ENCODE results near the gene TBC1D14. TPM values are rescaled to one million over a fixed set of nuclear protein-coding genes. Genes with fewer than 3 reads are reported as not detected.

Gene TBC1D14, protein sequence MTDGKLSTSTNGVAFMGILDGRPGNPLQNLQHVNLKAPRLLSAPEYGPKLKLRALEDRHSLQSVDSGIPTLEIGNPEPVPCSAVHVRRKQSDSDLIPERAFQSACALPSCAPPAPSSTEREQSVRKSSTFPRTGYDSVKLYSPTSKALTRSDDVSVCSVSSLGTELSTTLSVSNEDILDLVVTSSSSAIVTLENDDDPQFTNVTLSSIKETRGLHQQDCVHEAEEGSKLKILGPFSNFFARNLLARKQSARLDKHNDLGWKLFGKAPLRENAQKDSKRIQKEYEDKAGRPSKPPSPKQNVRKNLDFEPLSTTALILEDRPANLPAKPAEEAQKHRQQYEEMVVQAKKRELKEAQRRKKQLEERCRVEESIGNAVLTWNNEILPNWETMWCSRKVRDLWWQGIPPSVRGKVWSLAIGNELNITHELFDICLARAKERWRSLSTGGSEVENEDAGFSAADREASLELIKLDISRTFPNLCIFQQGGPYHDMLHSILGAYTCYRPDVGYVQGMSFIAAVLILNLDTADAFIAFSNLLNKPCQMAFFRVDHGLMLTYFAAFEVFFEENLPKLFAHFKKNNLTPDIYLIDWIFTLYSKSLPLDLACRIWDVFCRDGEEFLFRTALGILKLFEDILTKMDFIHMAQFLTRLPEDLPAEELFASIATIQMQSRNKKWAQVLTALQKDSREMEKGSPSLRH
- total RNA-seq (2021): 44.5 and 50.2 TPM in 2 replicates
- long read RNA-seq, full-length matches to known transcripts: 129 of 197 reads
- long read RNA-seq, partial matches to known transcripts: 32 of 197 reads
- long read RNA-seq, other reads (novel, unspliced or antisense): 36 of 197 reads

DNA sequence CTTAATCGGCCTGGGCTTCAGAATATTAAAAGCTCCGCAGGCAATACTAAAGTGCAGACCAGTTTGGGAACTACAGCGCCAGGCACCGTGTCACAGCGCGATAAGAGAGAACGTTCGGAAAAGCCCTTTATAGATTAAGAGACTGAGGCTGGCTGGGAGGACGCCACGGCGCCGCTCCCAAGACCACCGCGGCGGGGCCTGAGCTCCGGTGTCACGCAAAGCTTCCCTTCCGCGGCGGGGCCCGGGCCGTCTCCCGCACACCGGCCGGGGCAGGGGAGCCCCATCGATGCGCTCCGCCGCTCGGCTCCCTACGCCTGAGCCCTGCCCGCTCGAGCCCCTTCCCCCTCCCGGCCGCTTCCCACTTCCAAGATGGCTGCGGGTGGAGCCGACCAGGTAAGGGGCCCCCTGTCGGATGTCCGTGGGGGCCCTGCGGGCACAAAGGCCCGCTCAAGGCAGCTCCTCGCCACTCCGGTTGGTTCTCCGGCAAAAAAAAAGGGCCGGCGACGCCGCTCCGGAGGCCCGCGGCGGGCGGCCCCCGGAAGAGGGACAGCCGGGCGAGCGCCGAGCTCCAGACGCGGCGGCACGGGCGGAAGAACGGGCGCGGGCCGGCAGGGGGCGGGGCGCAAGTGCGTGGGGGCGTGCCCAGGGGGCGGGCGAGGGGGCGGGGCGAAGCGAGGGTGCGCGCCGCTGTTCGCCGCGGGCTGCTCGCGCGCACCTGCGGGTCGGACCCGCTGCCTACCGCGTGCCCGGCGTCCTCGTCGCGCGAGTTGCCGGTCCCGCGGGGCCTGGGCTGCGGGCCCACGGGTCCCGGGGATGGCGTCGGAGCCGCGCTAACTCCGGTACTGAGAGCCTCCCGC lies at the start of gene TBC1D14:
TBC1D14 (plus strand) TSS at position 714 of the 857 bp plus-strand sequence. CDS start 13,564 bp downstream, outside the sequence.
- H4K20me1 ChIP-seq (ENCODE audit: control insufficient read depth, insufficient read depth, insufficient read length): no peaks in the 10 kb centered on the region
- H3K56ac ChIP-seq (ENCODE audit: insufficient read length, low read depth, low read length): no peak within 1 kb of the TSS
- H3K9ac ChIP-seq (ENCODE audit: extremely low read depth, insufficient read length, low read length): peak within 1 kb of the TSS; percentile 62
- peak within 1 kb of the TSS; percentile 94 for H3K4me2 ChIP-seq (ENCODE audit: insufficient read depth, insufficient read length, low read length)
- Mint-ChIP-seq H3K36me3 (ENCODE audit: insufficient read depth in 1 of 3, low read depth in 3 of 3) (no peaks in the 10 kb centered on the region), H3K9me3 (no peaks in the 10 kb centered on the region; a peak in 1 of 5 replicates), H3K4me3 (peak within 1 kb of the TSS; percentile 89 to 97), H3K27ac (peak within 1 kb of the TSS in 2 of 3 experiments; percentile 61 to 96; a peak in 2 of 7 replicates), H3K27me3 (ENCODE audit: low read depth) (peaks cover 37% of the 10 kb centered on the region), H3K4me1 (peaks cover 31 to 32% of the 10 kb centered on the region in 2 experiments)
- H3K9me3 ChIP-seq (ENCODE audit: control insufficient read depth, low read depth, low read length): no peaks in the 10 kb centered on the region
- H2BK12ac ChIP-seq (ENCODE audit: insufficient read length, low read depth, low read length): no peak within 1 kb of the TSS
- peaks cover 3% of the 10 kb centered on the region for H3K79me1 ChIP-seq (ENCODE audit: insufficient read depth, low read depth, low read length, poor library complexity, severe bottlenecking)
- H2BK20ac ChIP-seq (ENCODE audit: low read depth, low read length, poor library complexity, severe bottlenecking): no peak within 1 kb of the TSS
- no CpG with 5 or more reads among the region's 108 CpGs for WGBS (ENCODE audit: extremely low coverage, insufficient read length, low lambda C conversion rate)
- H3K4me1 ChIP-seq (ENCODE audit: insufficient read depth, low read length): peaks cover 2% of the 10 kb centered on the region; the same call in 1 of the 2 replicates
- H4K8ac ChIP-seq (replicated peaks; ENCODE audit: insufficient read length, low read depth, low read length): no peak within 1 kb of the TSS
- TF ChIP-seq, protein P1, sequence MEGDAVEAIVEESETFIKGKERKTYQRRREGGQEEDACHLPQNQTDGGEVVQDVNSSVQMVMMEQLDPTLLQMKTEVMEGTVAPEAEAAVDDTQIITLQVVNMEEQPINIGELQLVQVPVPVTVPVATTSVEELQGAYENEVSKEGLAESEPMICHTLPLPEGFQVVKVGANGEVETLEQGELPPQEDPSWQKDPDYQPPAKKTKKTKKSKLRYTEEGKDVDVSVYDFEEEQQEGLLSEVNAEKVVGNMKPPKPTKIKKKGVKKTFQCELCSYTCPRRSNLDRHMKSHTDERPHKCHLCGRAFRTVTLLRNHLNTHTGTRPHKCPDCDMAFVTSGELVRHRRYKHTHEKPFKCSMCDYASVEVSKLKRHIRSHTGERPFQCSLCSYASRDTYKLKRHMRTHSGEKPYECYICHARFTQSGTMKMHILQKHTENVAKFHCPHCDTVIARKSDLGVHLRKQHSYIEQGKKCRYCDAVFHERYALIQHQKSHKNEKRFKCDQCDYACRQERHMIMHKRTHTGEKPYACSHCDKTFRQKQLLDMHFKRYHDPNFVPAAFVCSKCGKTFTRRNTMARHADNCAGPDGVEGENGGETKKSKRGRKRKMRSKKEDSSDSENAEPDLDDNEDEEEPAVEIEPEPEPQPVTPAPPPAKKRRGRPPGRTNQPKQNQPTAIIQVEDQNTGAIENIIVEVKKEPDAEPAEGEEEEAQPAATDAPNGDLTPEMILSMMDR (conservative IDR thresholded peaks at IDR 0.05): peak; percentile 43; the same call in 2 of the 3 replicates
- no peak within 1 kb of the TSS for H2AFZ ChIP-seq (ENCODE audit: low read length)
- peak; percentile 89 for DNase-seq
- H3T11ph ChIP-seq (ENCODE audit: low read length): no peak within 1 kb of the TSS
- no peak within 1 kb of the TSS for H3K23ac ChIP-seq (ENCODE audit: insufficient read length, low read depth, low read length)
- peak within 1 kb of the TSS; percentile 65 for H3K18ac ChIP-seq (ENCODE audit: insufficient read length, low read depth, low read length)
- H2BK5ac ChIP-seq (ENCODE audit: insufficient read length, low read length): no peak within 1 kb of the TSS
- peak within 1 kb of the TSS; percentile 73 for H3K14ac ChIP-seq (ENCODE audit: insufficient read depth, low read length)
- no peak within 1 kb of the TSS for H4K91ac ChIP-seq (ENCODE audit: insufficient read length, low read depth, low read length)
- H3K27me3 ChIP-seq (ENCODE audit: insufficient read depth, low read length): no peaks in the 10 kb centered on the region
- no peak within 1 kb of the TSS for H2AK5ac ChIP-seq (ENCODE audit: insufficient read length, low read length)
- H3K4ac ChIP-seq (ENCODE audit: low read depth, low read length): no peak within 1 kb of the TSS
- H2BK15ac ChIP-seq (ENCODE audit: low read depth, low read length): no peak within 1 kb of the TSS
- peaks cover 2% of the 10 kb centered on the region; the same call in 1 of the 2 replicates for H3K79me2 ChIP-seq (ENCODE audit: insufficient read depth, low read length)
- H2BK120ac ChIP-seq (ENCODE audit: low read depth, low read length, poor library complexity, severe bottlenecking): no peak within 1 kb of the TSS
- H4K5ac ChIP-seq (ENCODE audit: insufficient read length, low read depth, low read length): no peak within 1 kb of the TSS
- no peak within 1 kb of the TSS for H3K27ac ChIP-seq (ENCODE audit: insufficient read length, low read depth, low read length)
- peaks cover 20% of the 10 kb centered on the region for H3K23me2 ChIP-seq (ENCODE audit: insufficient read length, low read depth, low read length, poor library complexity, severe bottlenecking)
